ENCODE results near the gene SUSD1.
"Not testable (repeated sequence)": the region's sequence is repeated elsewhere in the genome, so short reads cannot be mapped to it uniquely, and the experiment has no call there.

SUSD1 gene

DNA sequence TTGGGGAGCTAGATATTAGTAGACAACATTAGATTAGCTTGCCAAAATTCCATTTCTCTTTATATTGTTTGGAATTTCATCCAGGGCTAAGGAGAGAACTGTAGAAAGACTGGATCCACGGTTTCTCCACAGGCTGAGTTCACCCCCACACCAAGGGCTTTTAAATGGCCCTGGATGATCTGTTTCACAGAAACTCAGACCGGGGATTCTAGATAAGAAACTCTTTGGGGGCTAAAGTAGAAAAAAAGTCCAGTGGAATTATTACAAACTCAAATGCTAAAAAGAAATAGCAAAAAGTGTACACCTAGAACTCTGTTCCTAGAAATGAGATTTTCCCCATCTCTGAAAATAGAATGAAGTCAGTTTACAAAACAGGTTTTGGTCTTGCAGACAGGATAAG, 80.9 kb downstream of the SUSD1 start:
- DNase-seq: no peak

DNA sequence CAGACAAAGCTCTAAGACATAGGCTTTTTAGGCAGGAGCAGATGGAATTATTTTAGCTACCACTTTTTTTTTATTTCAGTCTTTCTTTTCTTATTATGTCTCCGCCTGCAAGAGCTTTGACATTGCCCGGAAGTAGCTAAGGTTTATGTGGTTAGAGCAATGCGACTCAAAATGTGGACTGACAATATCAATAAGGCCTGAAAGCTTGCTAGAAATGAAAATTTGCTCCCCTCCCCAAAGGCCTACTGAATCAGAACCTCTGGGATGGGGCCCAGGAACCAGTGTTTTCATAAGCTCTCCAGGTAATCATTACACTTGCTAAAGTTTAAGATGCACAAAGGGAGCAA, 81.3 kb downstream of the SUSD1 start:
- DNase-seq: no peak

DNA sequence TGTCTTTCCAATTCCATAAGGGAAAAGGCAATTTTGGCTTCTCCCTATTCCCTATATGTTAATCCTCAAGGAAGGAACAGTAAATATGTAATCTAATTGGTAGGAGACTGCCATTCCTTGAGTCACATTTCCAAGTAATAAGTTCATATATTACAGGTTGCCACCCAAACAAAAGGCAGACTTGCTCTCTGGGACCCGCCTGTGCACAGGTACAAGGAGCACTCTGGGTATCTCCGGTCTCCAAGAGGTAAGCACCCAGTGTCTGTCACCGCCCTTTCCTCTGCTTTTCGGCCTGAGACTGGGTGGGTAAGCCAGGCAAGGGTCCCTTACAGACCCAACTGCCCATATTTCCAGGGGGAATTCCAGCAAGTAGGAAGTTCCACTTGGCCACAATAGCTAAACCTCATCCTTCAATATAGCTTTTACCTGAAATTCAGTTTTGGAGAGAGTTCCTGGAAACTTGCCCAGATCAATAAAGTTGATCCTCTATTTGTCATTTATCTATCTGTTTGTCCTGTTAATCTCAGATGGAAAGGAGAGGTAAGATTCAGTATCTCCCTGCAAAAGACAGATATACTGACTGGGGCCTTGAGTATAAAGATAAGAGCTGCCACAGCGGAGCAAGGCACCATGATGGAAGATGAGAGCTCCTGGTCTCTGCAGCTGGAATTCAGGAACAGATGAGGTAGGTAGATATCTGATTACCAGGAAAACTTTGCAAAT, 81.8 kb downstream of the SUSD1 start:
- no peak for DNase-seq

DNA sequence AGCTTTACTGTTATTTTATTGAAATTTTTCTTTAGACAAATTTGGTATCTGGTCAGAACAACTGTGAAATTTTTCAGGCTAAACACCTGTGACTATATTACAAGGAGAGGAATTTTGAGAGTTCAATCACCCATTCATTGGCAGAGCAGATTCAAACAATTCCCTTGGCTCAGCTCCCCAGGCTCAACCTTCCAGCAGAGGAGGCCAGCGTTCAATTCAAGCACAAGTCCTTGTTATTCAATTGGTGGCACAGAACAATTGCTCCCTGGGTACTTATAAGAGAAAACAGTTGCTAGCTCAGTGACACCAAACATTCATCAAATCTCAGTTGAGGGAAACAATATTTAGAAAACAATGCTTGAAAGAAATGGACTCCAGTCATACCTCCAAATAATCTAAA, 83.3 kb downstream of the SUSD1 start:
- no peak for DNase-seq

DNA sequence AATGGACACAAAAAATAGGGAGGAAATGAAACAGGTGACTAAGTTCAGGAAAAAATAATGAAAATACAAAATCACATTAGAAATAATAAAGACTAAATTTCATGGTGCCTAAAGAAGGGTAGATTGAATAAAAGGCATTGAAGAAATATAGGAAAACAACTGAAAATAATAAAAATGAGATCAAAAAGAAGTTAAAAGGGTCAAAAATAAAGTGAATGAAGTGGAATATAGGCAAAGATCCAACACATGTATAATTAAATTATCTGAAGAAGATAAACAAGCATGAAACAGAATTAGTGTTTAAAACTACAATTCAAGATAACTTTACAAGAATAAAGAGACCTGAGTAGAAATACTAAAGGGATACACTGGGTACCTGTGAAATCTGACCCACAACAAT, 87.6 kb downstream of the SUSD1 start:
- no peak for DNase-seq

DNA sequence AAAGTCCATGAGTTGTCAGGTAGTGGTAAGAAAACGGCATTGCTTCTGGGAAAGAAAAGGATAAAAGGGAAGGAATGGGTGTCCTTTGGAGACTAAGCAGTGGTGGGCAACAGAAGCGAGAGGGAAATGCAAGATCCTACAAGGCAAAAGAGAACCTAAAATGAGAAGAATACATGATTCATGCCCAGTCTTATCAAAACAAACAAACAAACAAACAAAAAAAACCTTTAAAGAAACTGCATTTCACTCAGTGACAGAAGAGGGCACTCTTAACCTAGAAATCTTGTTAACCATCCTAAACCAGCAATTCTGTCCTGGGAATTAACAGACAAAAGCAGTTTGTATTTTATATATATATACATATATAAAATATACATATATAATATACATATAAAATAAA, 88.5 kb downstream of the SUSD1 start:
- no peak for DNase-seq

DNA sequence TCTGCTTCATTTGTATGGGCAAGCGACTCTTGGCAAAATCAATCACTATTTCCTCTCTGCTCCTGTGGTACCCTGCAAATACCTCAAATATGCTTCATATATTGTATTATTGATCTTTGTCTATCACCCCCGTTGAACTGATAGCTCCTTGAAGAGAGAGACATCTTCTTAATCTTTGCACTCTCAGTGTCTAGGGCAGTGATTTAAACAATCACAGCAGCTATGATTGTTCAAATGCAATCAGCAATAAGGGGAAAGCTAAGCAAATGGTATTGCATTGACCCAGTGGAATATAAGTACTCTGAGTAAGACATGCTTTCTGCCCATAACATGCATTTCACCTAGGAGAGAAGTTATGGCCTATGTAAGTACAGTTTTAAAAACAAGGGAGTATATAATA, 90.2 kb downstream of the SUSD1 start:
- no peak for DNase-seq

DNA sequence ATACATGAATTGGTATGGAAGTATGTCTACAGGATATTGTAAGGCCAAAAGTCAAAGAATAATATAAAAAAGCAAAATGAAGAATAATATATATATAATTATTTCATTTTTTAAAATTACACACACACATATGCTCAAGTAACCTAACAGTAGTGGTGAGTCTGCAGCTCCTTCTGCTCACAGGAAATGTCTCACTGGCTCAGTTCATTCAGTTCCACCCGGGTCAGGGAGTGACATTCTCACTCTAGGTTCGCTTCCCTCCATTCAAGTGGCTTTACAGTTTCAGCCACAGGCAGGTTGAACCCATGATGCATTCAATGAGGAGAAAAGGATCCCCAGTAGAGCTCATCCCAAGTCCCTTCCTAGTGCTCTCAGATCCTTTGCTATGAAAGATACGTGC, 90.8 kb downstream of the SUSD1 start:
- DNase-seq: no peak

DNA sequence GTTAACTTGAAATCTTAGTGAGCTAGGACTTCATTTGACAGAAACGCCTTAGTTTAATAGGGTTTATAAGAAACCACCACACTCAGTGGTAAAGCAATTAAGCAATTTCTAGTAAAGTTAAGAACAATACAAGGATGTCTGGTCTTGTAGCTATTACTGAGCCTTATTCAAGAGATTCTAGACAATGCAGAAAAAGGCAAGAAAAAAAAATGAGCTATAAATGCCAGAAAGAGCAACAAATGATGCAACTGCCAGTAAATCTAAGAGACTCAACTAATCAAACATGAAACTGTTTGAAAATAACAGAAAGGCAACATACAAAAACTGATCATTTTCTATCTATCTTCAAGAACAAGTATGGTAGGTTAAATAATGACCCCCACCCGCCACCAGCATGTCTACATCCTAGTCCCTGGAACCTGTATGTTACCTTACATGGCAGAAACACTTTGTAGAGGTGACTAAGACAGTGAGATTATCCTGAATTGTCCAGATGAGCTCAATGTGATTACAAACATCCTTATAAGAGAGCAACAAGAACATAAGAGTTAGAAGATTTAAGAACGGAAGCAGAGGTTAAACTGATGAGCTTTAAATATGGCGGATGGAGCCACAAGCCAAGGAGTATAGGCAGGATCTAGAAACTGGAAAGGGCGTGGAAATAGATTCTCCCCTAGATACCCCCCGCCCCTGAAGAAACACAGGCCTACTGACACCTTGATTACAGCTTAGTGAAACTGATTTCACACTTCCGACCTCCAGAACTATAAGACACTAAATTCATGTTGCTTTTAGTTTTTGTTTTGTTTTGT, 93.0 kb downstream of the SUSD1 start:
- no peak for DNase-seq

DNA sequence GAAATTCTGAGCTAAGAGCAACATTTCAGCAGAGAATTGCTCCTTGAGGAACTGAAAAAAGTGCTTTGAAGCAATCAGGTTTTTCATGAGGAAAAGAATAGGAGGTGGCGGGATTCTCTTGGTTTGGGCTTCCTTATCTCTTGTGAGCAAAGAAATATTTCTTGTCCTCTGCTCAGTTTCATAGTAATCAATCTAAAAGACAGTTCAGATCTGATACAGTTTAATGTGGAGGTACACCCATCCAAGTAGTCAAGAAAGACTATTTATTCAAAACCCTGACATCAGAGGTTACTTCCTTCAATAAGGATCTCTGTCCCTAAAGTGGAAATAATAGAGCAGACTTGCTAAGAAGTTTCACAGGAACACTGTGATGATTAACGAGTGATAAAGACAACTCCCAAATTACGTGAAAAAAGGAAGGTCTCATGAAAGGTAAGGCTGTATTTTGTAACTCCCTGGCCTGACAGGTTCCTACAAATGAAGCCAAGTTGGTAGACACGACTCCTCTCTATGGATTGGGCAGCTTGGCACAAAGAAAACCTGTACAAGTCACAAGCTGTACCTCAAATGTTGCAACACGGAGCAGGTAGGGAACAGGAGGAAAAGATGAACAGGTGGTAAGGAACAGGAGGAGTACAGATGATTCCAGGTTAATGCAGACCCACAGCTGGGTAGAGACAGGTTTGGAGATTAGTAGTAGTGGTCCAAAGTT, 94.1 kb downstream of the SUSD1 start:
- no peak for DNase-seq

DNA sequence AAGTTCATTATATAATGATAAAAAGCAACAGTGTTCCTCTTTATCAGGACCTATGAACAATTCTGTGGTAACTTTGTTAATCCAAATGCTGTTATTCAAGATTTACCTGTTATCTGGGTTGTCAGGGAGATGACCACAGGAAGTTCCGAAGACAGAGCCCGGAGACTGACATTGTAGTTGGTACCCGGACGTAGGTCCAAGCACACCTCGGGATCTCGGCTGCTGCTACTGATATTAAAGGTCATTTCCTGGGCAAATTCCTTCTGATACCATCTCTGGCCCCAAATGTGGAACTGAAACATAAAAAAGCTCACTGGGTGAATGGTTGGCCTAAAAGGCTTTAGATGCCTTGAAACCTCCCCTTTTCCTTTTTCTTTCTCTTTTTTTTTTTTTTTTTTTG, 96.7 kb downstream of the SUSD1 start:
- DNase-seq: no peak

DNA sequence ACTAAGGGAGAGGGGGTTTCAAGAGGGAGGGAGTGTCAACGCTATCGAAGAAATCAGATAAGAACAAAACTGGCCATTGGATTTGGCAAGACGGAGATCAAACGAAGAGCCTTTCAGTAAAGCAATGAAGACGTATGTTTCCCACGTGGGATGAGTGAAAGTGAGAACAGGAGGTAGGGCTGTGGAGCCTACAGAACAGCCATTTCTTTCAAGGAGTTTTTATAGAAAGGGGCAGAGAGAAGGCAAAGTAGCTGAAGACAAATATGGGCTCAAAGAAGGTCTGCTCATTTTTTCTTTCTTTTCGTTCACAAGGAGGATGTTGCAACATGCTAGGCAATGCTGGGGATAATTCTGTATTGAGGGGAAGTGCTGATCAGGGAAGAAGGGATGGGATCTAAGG, 98.3 kb downstream of the SUSD1 start:
- no peak for DNase-seq

DNA sequence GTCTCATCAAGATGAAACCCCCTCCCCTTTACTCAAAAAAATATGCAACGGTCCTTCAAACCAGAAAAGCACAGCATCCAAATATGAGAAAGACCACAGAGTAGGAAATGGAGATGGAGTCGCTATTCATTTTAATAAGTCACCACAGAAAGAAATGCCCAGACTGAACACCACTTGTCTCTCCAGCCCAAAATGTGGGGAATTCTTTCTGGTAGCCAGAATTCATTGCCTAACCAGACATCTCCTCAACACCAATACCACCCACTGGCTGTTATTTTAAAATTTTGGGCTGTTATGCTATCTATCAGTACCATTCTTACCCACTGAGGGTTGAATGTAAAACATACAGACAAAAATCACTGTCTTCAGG, 100.1 kb downstream of the SUSD1 start:
- DNase-seq: no peak

DNA sequence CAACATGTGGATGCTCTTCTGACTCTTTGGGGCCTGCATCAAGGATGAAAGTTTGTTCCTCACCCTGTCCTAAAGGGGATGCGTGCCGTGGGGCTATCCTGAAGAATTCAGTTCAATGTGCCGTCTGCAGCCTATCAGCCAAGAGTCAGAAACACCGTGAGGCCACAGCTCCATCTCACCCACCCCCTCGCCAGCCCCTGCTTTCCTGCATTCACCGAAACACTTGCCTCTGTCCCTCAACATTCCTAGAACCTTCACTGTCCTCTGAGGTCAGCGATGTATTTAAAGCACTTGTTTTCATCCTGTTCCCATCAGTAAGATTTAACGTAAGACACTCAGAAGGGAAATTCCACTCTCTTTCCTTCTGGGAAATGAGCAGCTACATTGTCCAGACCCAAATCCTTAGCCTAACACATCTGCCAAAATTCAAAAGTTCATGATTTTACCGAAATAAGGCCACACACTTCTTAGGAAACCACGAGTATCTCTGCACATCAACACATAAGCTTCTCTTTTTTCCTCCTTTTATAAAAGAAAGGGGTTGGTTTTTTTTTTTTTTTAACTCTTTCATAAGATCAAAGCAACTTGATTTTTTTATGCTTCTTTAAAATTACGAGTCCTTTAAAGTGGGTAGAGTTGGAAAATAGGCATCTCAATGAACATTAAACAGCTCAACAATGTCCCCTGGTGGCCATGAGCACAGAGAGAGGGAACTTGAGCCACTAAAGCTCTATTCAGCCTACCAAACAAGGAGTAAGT, 100.7 kb downstream of the SUSD1 start:
- DNase-seq: peak; percentile 64

DNA sequence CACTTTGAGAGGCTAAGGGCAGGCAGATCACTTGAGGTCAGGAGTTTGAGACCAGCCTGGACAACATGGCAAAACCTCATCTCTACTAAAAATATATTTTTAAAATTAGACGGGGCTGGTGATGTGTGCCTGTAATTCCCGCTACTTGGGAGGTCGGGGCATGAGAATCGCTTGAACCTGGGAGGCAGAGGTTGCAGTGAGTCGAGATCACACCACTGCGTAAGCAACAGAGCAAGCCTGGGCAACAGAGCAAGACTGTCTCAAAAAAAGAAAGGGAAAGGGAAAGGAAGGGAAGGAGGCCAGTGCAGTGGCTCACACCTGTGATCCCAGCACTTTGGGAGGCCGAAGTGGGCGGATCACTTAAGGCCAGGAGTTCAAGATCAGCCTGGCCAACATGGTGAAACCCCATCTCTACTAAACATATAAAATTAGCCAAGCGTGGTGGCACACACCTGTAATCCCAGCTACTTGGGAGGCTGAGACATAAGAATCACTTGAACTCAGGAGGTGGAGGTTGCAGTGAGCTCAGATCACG, 101.4 kb downstream of the SUSD1 start:
- not testable (repeated sequence) for DNase-seq

DNA sequence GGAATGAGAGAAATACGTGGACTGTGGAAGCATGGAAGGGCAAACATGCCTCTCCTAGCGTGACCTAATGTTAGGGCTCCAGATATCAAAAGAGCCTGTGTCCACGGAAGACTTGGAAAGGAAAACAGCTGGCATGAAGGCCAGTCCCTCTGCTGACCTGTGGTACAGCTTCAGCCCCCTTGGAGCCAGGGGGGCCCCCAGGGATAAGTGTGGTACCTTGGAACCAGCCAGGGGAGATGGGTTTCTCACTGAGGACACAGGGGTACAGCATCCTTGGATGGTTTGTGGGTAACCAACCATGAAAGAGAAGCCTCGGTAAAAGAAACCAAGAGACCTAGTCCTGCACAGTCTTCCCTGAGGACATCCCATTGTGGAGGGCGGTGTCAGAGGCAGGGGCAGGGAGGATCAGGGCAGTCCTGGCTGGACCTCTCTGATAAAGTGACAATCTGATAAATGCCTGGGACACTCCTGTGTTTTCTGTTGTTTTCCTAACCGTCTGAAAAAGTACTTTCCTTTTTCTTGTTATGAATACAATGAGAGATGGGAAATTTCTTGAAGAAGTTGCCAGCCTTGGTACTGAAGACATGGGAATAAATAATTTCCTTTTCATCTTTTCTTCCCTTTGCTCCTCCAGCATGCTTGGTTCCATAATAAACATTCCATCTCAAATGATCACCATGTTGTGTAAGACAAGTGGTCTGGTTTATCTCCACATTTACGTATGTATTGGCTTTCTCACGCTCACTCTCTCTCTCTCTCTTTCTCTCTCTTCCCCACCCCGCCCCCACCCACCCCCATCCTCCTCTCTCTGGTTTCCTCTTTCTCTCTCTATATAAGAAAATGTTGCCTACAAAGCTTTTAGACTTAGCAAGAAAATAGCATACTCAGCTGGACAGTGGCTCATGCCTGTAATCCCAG, 102.1 kb downstream of the SUSD1 start:
- DNase-seq: no peak

DNA sequence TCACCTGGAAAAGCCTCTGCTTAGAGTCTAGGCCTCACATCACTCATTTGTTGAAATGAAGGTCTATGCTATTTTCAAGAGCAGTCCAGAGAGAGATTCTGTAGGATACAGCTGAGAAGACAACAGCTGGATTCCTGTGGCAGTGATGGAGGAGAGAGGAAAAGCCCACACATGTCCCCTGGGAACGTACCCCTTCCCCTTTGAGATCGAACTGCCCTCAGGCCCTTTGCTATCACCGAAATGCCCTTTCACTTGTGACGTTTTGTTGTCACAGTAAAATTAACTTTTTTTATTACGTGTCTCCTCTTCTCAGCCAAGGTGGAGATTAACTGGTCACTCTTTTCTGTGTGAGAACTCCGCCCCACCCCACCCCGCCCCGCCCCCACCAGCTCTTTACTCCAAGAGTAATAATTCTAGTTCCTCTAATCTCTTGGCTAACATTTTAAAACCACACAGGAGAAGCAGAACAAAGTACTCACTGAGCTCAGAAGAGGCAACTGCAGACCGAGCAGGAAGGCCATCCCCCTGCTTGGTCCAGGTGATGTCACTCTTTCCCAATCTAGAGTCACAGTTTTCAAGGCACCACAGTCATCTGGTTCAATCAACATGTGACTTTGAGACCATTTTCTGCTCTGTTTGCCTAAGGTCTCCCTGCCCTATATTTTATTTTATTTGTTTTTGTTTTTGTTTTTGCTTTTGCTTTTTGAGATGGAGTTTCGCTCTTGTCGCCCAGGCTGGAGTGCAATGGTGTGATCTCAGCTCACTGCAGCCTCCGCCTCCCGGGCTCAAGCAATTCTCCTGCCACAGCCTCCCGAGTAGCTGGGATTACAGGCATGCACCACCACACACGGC, 105.6 kb downstream of the SUSD1 start:
- DNase-seq: no peak

DNA sequence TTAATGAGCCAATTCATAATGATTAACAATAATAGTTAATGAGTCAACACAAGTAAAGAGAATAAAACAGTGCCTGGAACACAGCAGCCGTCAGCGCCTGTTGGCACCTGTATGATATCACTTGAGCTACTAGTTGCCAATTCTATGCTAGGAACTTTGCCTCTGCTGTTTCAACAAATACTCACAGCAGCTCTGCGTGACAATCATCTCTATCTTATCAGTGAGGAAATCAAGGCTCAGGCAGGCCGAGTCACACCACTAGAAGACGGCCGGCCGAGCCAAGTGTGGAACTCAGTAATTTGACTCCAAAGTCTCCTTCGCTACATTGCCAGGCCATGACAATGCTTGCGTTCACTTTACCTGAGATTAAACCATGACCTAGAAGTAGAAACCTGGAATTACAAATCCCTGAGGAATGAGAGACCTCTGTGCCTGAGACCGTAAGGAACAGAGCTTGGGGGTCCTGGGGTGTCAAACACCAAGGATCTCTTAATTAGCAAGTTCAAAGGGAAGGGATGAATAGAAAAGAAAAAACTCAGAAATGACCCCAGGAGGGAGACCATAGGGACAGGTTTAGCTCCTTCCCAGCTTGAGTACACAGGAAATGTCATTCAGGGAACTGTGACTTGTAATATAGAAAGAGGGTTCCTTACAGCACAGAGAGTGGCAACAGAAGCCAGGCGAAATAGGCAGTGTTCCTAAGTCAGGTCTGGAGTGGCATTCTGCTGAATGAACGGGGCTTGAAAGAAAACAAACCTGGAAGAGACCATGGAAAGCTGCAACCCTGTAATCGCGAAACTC, 109.1 kb downstream of the SUSD1 start:
- no peak for DNase-seq

DNA sequence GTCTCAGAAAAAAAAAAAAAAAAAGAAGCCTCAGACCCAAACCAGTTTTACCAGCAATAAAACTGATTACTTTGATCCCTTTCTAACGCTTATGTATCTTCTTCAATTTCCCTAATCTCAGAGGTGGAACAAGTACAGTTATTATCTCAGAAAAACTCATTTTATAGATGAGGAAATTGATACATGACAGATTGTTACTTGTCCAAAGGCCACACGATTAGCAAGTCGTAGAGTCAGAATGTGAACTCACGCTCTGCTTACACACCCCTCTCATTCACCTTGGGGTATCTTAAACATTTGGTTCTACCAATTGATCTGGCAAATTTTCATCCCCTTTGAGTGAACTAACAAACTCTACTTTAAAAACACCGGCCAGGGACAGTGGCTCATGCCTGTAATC, 110.2 kb downstream of the SUSD1 start:
- DNase-seq: no peak

DNA sequence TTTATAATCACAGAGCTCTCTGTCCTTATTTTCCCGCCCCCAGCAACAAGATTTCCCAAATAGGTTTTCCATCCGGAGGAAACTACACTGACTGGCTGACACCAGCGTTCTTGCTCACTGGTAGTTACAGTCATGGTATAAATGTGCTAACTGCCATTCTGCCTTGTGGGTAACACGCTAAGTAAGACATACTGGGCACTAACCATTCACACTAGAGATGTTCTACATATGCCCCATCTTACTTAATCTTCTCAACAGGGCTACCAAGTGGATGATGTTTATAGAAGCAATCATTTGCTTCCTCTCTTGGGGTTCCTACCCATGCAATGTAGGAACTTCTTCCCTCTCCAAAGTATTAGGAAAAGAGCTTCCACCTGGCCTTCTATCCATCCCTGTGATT, 111.5 kb downstream of the SUSD1 start:
- no peak for DNase-seq
